SK-N-MC (cell line): ENCODE data around the gene CDCA3.

Experiments
- DNase-seq: peaks from one replicate; pipeline ENCODE4 v3.0.0-alpha.2; 2011; ENCODE audit warnings: low read depth, low spot score
- H3K27ac ChIP-seq: fragments of 200-600 bp; sonication (generic); 2 replicates; pipeline ENCODE4 v1.5.1; 2016; ENCODE audit warnings: mixed run types
- H3K36me3 ChIP-seq: fragments of 200-600 bp; sonication (generic); 2 replicates; pipeline ENCODE4 v1.6.1; 2017; ENCODE audit warnings: antibody characterized with exemption, low read length, mixed read lengths; ENCODE audit not compliant: insufficient read depth
- H3K4me3 ChIP-seq: fragments of 200-600 bp; sonication (generic); 2 replicates; pipeline ENCODE4 v1.5.1; 2016
- H3K9ac ChIP-seq: fragments of 200-600 bp; sonication (generic); 2 replicates; pipeline ENCODE4 v1.8.0; 2017; ENCODE audit warnings: mixed run types, mixed read lengths; ENCODE audit not compliant: insufficient read length
- H3K9me3 ChIP-seq: fragments of 200-600 bp; sonication (generic); 2 replicates; pipeline ENCODE4 v1.6.1; 2017; ENCODE audit warnings: low read depth, mild to moderate bottlenecking, antibody characterized with exemption, low read length, moderate library complexity, mixed read lengths
- EZH2 ChIP-seq: fragments of 200-600 bp; sonication (generic); IDR thresholded peaks from one replicate; pipeline ENCODE4 v1.6.1; 2017; ENCODE audit warnings: antibody characterized with exemption
- FOXP2 ChIP-seq: optimal IDR thresholded peaks from 2 replicates; pipeline ENCODE3; 2011; ENCODE audit warnings: mild to moderate bottlenecking, moderate library complexity; ENCODE audit not compliant: insufficient read depth; ENCODE audit errors: extremely low read length, control extremely low read depth
- POLR2AphosphoS5 ChIP-seq: IDR thresholded peaks from 2 replicates; pipeline ENCODE4 v1.6.1; 2012; ENCODE audit warnings: mild to moderate bottlenecking, low read depth, low read length, borderline replicate concordance

CDCA3 gene

GRCh38 chr12:6813363-6813762, 37.7 kb downstream of the CDCA3 start:
- Histone ChIP-seq H3K9ac (no peak overlapping the region), H3K4me3 (no peak overlapping the region), H3K9me3 (no peaks in the 10 kb centered on the region), H3K27ac (no peak overlapping the region), H3K36me3 (no peaks in the 10 kb centered on the region)
- TF ChIP-seq EZH2 (no peak), FOXP2 (no peak)
- DNase-seq, result no peak

GRCh38 chr12:6810758-6811157, 40.3 kb downstream of the CDCA3 start:
- Histone ChIP-seq H3K4me3 (no peak overlapping the region), H3K36me3 (no peaks in the 10 kb centered on the region), H3K27ac (no peak overlapping the region), H3K9ac (no peak overlapping the region), H3K9me3 (no peaks in the 10 kb centered on the region)
- no peak for DNase-seq
- TF ChIP-seq EZH2 (no peak), POLR2AphosphoS5 (no peak), FOXP2 (no peak)

DNA sequence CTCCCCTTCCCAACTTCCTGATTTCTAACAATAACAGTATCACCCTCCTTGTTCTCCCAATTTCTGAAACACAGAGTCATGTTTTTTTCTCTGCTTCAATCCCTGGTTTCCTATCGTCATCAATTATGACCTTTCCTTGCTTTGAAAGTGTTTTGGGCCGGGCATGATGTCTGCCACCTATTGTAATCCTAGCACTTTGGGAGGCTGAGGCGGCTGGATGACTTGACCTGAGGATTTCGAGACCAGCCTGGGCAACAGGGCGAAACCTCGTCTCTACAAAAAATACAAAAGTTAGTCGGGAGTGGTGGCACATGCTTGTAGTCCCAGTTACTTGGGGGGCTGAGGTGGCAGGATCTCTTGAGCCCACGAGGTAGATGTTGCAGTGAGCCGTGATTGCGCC, 42.0 kb downstream of the CDCA3 start:
- no peak for TF ChIP-seq POLR2AphosphoS5
- no peak for TF ChIP-seq EZH2
- TF ChIP-seq FOXP2, result no peak
- no peak overlapping the region for H3K27ac ChIP-seq
- H3K4me3 ChIP-seq, result no peak overlapping the region
- no peak for DNase-seq
- H3K9me3 ChIP-seq, result no peaks in the 10 kb centered on the region
- no peak overlapping the region for H3K9ac ChIP-seq
- no peaks in the 10 kb centered on the region for H3K36me3 ChIP-seq

- Histone ChIP-seq H3K9me3 (no peaks in the 10 kb centered on the region), H3K36me3 (no peaks in the 10 kb centered on the region), H3K27ac (no peak overlapping the region), H3K9ac (no peak overlapping the region), H3K4me3 (no peak overlapping the region)
- no peak for DNase-seq
- no peak for TF ChIP-seq FOXP2
- no peak for TF ChIP-seq POLR2AphosphoS5
- TF ChIP-seq EZH2, result no peak
These were observed 43.9 kb downstream of the CDCA3 start for GRCh38 chr12:6807170-6807569.

DNA sequence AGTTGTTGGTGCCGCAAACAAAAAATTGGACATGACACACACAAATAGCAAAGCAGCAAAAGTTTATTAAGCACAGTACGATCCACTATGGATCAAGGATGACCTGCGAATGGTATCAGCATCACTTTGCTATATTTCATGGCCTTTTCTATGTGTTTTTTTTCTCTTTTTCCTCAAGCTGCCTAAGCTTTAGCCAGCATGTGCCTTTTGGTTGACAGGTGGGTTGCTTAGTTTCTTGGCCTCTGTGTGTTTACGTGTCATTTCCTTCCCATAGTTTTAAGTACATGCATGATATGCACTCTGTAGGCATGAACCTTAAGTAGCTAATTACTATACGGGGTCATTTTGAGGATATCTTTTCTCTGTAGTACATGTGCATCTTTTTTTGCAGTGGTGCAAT, 51.9 kb downstream of the CDCA3 start:
- Histone ChIP-seq H3K27ac (no peak overlapping the region), H3K9me3 (no peaks in the 10 kb centered on the region), H3K9ac (no peak overlapping the region), H3K36me3 (no peaks in the 10 kb centered on the region), H3K4me3 (no peak overlapping the region)
- no peak for TF ChIP-seq POLR2AphosphoS5
- DNase-seq, result no peak
